Posterior cingulate gyrus (tissue), 11 donors: Measurements from ENCODE around the gene MISFA.
"Not testable (repeated sequence)": the region's sequence is repeated elsewhere in the genome, so short reads cannot be mapped to it uniquely, and the experiment has no call there.

Experiments
- DNase-seq, 10 donors: peaks; one replicate each; pipeline versions ENCODE4 v3.0.0 to v3.0.0-alpha.2; 2020 to 2021; ENCODE audit warnings: mixed read lengths in 3 of 10
- intact Hi-C: fragments of 100-400 bp; cut with DNase I; formaldehyde crosslinking; loops from one replicate; pipeline ENCODE4 v1.15.1; 2023

Gene MISFA

DNA sequence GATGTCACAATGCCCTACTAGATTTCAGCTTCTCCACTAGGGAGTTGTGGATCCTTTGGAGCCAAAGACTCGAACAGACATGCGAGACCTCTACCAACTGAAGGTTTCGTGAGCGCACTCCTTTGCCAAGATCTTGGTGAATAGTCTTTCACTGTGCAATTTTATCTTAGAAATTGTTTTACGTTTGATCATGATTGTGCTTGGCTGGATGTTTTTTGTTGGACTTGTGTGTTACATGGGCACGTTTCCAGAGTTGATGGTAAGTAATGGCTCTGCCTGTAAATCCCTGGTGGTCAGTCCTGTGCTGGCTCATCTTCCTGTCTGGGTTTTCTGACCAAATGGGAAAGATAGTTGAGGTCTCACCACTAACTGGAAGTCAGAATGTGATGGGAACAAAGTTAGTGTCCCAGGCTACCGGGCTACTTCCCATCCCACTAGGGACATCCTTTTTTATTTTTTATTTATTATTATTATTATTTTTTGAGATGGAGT lies at the start of gene MISFA:
Gene MISFA (plus strand): TSS at position 51 of the 492 bp plus-strand sequence. CDS start 140 bp downstream, at position 191.
- no peak for DNase-seq
- intact Hi-C loops, result no loop called here

DNA sequence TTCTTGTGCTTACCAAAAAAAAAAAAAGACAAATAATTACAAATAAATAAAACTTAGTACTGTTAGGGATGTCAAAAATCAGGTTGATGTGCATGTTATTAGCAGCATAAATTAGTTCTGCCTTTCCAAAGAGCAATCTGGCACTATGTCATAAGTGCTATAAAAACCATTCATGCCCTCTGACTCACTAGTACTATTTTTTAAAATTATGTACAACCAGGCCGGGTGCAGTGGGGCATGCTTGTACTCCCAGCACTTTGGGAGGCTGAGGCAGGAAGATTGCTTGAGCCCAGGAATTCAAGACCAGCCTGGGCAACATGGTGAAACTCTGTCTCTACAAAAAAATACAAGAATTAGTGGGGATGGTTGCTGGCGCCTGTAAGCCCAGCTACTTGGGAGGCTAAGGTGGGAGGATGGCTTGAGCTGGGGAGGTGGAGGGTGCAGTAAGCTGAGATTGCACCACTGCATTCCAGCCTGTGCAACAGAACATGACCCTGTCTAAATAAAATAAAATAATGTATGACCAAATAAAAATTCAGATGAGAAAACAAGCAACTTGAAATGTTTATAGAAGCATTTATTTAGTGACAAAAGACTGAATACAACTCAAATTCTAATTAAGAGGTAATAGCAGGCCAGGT lies 36.4 kb upstream of the MISFA start:
- intact Hi-C loops, result no loop called here
- DNase-seq, result no peak

DNA sequence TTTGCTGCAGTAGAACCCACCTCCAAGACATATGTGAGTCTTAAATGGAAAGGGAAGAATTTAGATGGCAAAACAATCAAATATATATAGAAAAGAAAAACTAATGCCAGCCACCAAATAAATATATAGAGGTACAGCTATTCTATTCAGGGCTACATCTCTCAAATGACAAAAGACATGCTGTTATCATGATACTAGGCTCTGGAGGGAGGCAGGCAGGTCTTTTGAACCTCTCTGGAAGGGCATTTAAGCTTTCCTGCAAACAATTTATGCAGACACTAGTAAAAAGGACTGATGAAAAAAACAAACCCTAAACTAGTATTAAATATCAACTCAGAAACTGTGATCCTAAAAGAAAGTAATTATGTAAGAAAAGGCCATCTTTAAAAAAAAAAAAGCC lies 35.4 kb upstream of the MISFA start:
- intact Hi-C loops, result no loop called here

DNA sequence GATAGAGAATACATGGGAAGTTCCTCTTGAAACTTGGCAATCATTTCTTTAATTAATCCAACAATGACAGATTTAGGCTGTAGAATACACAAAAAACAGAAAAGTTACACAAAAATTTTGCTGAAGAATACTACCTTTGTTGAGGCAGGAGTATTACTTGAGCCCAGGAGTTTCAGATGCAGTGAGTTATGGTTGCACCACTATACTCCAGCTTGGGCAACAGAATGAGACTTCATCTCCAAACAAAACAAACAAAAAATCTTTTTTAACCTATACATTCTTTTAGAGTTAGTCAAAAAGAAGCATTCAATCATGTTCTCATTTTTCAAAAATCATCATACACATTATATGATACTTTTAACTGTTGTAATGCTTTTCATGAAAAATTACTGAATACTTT lies 33.2 kb upstream of the MISFA start:
- intact Hi-C loops, result no loop called here
- DNase-seq, result no peak

More for the DNA sequence above, 35.4 kb upstream of the MISFA start:
- no peak for DNase-seq

DNA sequence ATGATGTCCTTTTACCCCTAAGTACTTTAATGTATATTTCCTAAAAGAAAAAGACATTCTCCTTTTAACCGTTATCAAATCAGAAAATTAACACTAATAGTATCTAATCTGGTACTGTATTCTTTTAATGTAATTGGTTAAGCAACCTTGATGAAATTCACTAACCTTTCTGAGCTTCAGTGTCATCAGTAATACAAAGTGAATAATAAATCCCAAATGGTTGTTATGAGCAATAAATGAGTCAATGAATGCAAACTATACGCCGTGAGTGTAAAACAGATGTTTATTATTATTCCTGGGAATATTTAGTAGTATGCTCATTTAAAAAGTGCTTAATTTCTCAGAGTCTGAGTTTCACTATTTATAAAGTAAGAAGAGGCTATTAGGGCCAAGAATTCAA lies 32.5 kb upstream of the MISFA start:
- no peak for DNase-seq
- intact Hi-C loops, result no loop called here

DNA sequence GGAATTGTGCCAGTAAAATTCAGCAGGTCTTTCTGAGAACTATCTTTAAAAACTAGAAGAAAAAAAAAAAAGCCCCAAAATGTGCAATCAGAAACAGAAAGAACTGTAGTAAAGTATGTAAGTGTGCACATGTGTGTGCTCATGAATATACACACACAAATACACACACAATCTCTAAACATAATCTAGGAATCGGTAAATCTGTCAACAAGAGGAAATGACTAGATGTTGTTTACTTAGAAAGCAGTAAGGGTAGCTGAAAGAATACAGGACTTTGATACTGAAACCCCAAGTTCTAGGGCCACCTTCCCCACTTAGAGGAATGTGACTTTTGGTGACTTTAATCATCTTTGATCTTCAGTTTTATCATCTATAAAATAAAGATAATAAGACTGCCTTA lies 24.2 kb upstream of the MISFA start:
- no peak for DNase-seq
- intact Hi-C loops, result no loop called here

DNA sequence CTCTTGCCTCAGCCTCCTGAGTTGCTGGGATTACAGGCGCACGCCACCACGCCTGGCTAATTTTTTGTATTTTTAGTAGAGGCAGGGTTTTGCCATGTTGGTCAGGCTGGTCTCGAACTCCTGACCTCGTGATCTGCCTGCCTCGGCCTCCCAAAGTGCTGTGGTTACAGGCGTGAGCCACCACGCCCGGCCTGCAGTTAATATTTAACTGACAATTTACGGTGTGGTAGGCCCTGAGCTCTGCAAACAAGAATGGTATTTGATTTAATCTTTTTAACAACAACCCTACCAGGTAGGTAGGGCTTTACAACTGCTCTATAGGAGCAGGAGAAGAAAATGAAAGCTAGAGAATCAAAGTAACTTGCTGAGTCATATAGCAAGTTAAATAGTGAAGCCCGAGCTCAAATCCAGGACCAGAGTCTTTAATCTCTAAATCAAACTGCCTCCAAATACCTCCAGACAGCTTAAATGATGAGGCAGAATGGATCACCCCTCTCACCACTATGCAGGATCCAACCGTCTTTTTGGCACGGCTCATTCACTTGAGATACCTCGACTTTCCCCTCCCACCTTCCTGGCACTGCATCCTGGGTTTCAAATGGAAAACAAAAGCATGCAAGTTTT lies 20.5 kb upstream of the MISFA start:
- intact Hi-C loops, result no loop called here
- no peak for DNase-seq

DNA sequence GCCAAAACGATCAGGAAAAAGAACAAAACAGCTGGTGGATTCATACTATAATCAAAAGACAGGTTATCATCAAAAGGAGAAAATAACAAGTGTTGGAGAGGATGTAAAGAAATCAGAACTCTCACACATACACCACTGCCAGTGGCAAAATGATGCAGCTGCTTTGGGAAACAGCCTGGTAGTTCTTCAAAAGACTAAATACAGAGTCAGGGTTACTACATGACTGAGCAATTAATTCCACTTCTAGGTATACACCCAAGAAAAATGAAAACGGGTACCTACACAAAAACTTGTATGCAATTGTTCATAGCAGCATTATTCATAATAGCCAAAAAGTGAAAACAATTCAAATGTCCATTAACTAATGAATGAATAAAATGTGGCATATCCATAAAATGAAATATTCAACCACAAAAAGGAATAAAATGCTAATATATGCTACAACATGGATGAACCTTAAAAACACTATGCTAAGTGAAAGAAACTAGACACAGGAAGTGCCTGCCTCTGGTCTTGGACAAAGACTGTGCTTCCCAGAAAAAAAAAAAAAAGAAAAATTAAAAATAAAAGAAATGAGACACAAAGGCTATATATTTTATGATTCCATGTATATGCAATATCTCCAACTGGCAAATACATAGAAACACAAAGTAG lies 19.3 kb upstream of the MISFA start:
- no peak for DNase-seq
- intact Hi-C loops, result no loop called here

DNA sequence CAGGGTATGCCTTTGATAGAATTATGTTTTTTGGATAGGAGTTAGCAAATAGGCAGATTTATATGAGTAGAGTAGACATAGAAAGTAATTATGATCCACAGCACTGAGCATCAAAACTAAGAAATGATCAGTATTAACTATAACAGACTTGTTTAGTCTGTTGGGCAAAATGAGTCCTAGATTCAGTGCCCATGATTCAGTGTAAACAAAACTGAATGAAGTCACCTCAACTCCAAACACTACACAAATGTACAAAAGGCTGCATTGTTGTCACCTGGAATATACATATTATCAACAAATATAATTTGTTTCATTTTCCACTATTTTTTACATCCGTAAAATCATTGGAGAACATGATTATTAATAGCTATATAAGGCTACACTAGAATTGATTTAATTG lies 17.8 kb upstream of the MISFA start:
- DNase-seq, result no peak
- intact Hi-C loops, result no loop called here

DNA sequence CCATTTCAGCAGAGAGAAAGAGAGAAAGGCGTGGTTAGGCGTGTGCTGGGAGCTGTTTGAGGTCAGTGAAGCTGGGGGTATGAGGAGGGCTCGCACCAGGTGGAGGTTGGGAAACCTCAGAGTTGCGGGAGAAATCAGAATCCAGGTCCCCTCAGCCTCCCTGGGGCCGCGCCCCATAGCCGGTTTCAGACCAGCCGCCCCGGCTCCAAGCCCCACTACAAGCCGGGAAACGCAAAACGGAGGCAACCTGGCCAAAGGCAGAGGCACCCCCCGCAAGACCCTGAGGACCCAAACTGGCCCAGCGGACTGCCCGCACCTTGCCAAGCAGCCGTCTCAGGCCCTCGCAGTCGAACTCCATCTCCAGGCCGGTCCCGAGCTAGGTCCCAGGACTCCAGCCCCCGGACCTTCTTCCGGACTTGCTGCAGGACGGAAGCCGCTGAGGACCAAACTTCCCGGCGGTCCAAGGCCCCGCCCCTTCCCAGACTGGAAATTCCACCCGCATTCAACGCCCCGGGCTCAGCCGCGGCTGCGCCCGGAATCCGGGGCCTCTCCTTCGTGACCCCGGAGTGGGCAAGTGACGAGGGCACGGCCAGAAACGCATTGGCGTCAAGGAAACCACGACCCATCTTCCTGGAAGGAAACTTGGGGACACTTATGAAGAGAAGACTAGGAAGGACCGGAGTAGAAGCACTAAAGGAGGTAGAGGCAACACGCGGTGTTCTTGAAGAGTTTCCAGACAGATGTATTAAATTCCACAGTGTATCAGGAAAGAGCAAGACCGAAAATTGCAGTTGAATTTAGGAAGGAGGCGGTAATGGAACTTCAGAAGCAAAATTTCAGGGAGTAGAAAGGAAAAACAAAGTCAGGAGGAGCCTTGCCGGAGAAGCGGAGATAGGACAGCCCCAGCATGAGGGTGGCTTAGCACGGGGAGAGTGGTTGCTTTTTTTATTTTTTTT lies 11.0 kb upstream of the MISFA start, which contains the start of gene UEVLD:
Gene UEVLD (minus strand): TSS at position 438 of the 956 bp plus-strand sequence. CDS start 80 bp downstream, at position 358.
- intact Hi-C loops, result loop anchor here (2.0 to 5.0 kb wide), 2 partner anchors 46 to 109 kb away; partner anchors contain the start of genes SPTY2D1 and TMEM86A
- peak; percentile 80 to 98 (median 86) for DNase-seq

DNA sequence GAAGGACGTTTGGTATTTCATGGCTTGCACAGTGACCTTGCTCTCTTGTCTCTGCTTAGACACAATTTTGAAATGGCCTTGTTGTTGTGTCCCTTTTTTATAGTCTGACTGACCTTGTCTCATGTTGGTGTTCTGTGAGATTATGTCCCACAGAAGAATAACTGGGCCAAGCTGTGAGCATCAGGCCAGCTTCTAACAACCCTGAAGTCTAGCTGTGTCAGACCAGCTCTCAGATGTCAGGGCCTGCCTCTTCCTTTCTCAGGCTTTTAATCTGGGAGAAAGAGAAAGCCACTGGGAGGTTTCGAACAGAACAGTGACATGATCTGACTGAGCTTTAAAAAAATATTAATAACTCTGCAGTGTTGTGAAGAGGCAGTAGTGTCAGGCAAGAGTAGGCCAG lies 9.0 kb upstream of the MISFA start:
- DNase-seq, result no peak
- intact Hi-C loops, result no loop called here

DNA sequence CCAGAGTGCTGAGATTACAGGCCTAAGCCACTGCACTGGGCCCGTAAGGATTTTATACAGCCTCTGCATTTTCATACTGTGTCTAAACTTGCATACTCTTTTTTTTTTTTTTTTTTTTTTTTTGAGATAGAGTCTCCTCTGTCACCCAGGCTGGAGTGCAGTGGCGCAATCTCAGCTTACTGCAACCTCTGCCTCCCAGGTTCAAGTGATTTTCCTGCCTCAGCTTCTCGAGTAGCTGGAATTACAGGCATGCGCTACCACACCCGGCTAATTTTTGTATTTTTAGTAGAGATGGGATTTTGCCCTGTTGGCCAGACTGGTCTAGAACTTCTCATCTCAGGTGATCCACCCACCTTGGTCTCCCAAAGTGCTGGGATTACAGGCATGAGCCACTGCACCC lies 5.5 kb upstream of the MISFA start:
- intact Hi-C loops, DNase-seq: not testable (repeated sequence)

DNA sequence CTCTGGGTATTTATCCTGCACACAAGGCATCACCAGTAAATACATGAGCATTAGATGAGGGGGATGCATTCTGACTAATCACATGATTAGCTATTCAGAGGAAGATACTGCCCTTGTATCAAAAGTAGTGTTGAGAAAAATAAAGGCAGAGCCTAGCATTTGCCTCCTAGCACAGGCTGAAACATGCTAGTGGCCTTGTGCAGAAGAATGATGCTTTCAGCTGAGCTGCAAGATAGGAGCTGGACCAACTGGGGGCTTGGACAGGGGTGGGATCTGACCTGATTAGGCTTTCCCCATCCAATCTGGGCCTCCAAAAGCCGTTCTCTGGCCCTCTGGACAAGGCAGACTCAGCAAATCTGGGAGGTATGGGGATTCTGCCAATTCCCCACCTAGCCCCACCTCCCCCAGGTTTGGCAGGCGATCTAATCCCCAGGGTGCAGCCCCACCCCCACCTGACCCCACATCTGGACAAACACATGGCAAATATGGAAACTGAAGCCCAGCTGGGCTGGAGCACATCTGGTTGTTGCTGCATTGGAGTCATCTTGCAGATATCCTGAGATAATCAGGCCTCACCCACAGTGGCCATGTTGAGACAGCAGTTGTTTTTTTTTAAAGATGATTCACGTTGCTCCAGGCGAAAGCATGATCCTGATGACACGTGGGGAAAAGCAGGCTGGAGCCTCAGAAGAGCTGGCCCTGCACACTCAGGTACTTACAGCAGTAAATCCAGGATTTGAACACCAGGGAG lies 4.4 kb upstream of the MISFA start:
- intact Hi-C loops, result no loop called here

DNA sequence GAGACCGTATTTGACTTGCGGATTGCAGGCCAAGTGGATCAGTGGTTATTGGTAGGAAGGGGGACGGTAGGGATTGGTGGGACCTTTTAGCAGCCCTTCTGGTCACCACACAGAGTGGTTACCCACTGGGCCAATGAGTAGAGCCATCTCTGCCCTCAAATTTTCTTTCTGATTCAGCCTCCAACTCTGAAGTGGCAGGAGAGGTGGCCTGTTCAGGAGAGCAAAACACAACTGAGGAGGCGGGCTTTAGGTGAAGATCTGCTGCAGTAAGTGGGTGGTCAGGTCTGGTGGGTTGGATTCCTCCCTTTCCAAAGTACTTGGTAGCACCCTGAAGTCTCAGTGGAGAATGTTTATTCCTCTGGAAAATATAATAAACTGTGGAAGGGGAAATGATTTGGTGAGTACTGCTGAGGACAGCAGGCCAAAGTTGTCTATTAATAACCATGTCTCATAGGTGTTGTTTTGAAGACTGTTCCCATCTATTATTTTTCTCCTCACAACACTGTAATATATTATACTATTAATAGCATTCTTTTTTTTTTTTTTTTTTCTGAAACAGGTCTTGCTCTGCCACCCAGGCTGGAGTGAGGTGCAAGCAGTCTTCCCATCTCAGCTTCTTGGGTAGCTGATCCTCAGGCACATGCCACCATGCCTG lies 1.5 kb downstream of the MISFA start:
- intact Hi-C loops, result no loop called here
- no peak for DNase-seq

More for the DNA sequence above, 4.4 kb upstream of the MISFA start:
- DNase-seq, result no peak

DNA sequence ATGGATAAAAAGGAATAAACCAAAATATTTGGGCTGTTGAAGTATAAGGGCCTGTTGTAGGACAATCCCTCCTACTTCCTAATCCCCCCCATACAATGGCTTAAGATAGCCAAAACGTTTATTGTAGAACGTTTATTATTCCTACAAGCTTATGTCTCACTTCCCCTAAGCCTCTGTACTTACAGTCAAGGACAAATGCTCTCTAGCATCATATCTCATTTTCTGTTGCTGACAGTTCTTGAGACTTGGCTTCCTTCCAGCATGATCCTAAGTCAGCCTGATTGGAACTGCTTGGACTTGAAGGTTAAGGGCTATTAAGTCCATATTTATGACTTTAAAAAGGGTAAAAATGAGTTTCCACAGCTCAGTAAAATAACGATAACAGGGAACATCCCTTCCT lies 8.8 kb downstream of the MISFA start:
- no peak for DNase-seq
- intact Hi-C loops, result no loop called here

DNA sequence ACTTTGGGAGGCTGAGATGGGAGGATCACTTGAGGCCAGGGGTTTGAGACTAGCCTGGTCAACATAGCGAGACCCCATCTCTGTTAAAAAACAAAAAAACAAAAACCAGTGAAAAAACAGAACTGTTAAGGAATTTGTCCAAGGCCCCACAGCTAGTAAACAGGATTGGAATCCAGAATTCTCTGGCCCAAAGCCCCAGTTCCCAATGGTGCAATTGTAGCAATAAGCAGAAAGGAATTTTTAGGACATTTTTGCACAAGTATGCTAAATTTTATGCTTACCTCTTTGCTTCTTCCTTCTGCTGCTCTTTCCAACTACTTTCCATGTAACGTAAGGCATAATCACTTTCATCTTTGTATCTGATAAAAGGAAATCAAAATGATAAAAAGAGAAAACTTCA lies 11.6 kb downstream of the MISFA start:
- no peak for DNase-seq
- intact Hi-C loops, result no loop called here

DNA sequence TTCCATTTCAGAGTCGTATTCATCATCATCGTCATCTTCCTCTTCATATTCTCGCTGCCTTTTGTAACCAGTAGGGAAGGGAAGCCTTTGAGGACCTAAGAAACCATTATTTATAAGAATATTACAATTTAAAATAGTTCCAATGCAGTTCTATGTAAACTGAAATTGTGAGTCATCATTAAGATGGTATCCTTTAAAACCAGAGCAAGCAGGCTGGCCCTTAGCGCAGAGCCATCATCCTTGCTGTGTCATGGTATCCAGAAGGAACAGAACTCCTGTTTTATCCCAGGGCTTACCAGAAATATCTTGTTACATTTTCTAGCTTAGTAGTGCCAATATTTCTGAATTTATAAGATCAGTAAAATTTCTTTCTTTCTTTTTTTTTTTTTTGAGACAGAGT lies 12.8 kb downstream of the MISFA start:
- intact Hi-C loops, result no loop called here
- DNase-seq, result peak in 1 of 10 donors; percentile 39

DNA sequence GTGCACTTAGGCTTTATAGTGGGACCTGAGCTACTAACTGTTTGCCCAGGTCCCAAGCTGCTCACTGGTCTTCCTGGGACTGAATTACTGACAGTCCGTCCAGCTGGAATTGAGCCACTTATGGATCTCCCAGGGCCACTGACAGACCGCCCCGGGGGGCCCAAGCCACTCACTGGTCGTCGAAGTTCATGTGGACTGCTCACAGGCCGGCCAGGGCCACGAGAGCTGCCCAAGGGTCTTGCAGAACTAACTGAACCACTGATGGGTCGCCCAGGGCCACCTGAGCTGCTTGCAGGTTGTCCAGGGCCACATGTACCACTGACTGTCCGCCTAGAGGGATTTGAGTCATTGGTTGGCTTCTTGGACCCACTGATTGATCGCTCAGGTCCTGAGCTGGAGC lies 15.1 kb downstream of the MISFA start:
- no peak for DNase-seq
- intact Hi-C loops, result no loop called here
